GM19193 (cell line): ENCODE results near the gene POLR1D.

Experiments
- POLR2A ChIP-seq: IDR thresholded peaks from 4 replicates; pipeline ENCODE4 v1.6.1; 2011; ENCODE audit not compliant: insufficient read depth, insufficient read length; ENCODE audit errors: extremely low read depth

The POLR1D gene

GRCh38 chr13:27628081-27628480 is 6.4 kb downstream of the POLR1D start:
- TF ChIP-seq POLR2A: no peak

GRCh38 chr13:27631156-27631555 is 9.5 kb downstream of the POLR1D start:
- TF ChIP-seq POLR2A: no peak

- no peak for TF ChIP-seq POLR2A
Observed at GRCh38 chr13:27631665-27632064, 10.0 kb downstream of the POLR1D start.

- no peak for TF ChIP-seq POLR2A
Observed at GRCh38 chr13:27632214-27632613, 10.5 kb downstream of the POLR1D start.

- no peak for TF ChIP-seq POLR2A
Observed at GRCh38 chr13:27632648-27633047, 11.0 kb downstream of the POLR1D start.

- no peak for TF ChIP-seq POLR2A
Observed at GRCh38 chr13:27634231-27634630, 12.5 kb downstream of the POLR1D start.

GRCh38 chr13:27634791-27635190 is 13.1 kb downstream of the POLR1D start:
- no peak for TF ChIP-seq POLR2A

- TF ChIP-seq POLR2A: no peak
Observed at GRCh38 chr13:27635266-27635665, 13.6 kb downstream of the POLR1D start.

GRCh38 chr13:27636589-27637288 is 15.0 kb downstream of the POLR1D start:
- TF ChIP-seq POLR2A: no peak

- TF ChIP-seq POLR2A: no peak
Observed at GRCh38 chr13:27637289-27637626, 15.6 kb downstream of the POLR1D start.

GRCh38 chr13:27638001-27638400 is 16.3 kb downstream of the POLR1D start:
- TF ChIP-seq POLR2A: no peak

GRCh38 chr13:27638521-27638920 is 16.8 kb downstream of the POLR1D start:
- TF ChIP-seq POLR2A: no peak

GRCh38 chr13:27639186-27639585 is 17.5 kb downstream of the POLR1D start:
- TF ChIP-seq POLR2A: no peak

GRCh38 chr13:27641711-27642502 is 20.2 kb downstream of the POLR1D start:
- no peak for TF ChIP-seq POLR2A

- TF ChIP-seq POLR2A: no peak
Observed at GRCh38 chr13:27643334-27644132, 21.8 kb downstream of the POLR1D start.
